Astrocyte of the cerebellum (primary cell): ENCODE results near the gene DSCAM.

Experiments used
- DNase-seq: peaks from one replicate; pipeline ENCODE4 v3.0.0-alpha.2; 2011; ENCODE audit warnings: low read depth
- H3K4me3 ChIP-seq: 2 replicates; pipeline ENCODE4 v1.5.1; 2011; ENCODE audit warnings: mild to moderate bottlenecking, low read depth, low read length, moderate library complexity
- CTCF ChIP-seq: IDR thresholded peaks from 2 replicates; pipeline ENCODE4 v1.5.1; 2012; ENCODE audit warnings: low read length, low read depth, moderate library complexity, mild to moderate bottlenecking; ENCODE audit errors: missing control alignments
- in situ Hi-C: cut with HindIII; loops from 2 replicates; pipeline ENCODE4 v1.10.0; 2017; ENCODE audit warnings: low sequenced_read_pairs

Gene DSCAM

GRCh38 chr21:40751221-40751620 lies 95.7 kb downstream of the DSCAM start:
- no peak for TF ChIP-seq CTCF
- in situ Hi-C loops = no loop called here
- H3K4me3 ChIP-seq = no peak overlapping the region
- DNase-seq = no peak

- no peak overlapping the region for H3K4me3 ChIP-seq
- no peak for DNase-seq
- in situ Hi-C loops = no loop called here
- TF ChIP-seq CTCF = no peak
These were observed 110.8 kb downstream of the DSCAM start for GRCh38 chr21:40736145-40736544.

GRCh38 chr21:40733024-40733397 lies 113.9 kb downstream of the DSCAM start:
- no peak for TF ChIP-seq CTCF
- in situ Hi-C loops = no loop called here
- no peak overlapping the region for H3K4me3 ChIP-seq
- DNase-seq = no peak

GRCh38 chr21:40732253-40733023 lies 114.5 kb downstream of the DSCAM start:
- in situ Hi-C loops = no loop called here
- TF ChIP-seq CTCF = no peak
- no peak overlapping the region for H3K4me3 ChIP-seq
- no peak for DNase-seq

- DNase-seq = no peak
- no peak overlapping the region for H3K4me3 ChIP-seq
- TF ChIP-seq CTCF = no peak
- in situ Hi-C loops = no loop called here
These were observed 115.8 kb downstream of the DSCAM start for GRCh38 chr21:40731206-40731605.

- DNase-seq = no peak
- in situ Hi-C loops = no loop called here
- no peak overlapping the region for H3K4me3 ChIP-seq
- TF ChIP-seq CTCF = no peak
These were observed 116.5 kb downstream of the DSCAM start for GRCh38 chr21:40730426-40730800.
